H1 (cell line): ENCODE results near the gene COL6A2. TPM values are rescaled to one million over a fixed set of nuclear protein-coding genes. Genes with fewer than 3 reads are reported as not detected.

Source experiments
- ASH2L ChIP-seq: fragments of 200-600, 300-600 bp; sonication (generic); IDR thresholded peaks from one replicate; pipeline ENCODE4 v1.7.1; 2017; ENCODE audit warnings: low read length
- ATF3 ChIP-seq: IDR thresholded peaks from 2 replicates; pipeline ENCODE4 v1.6.1; 2011; ENCODE audit warnings: low read depth, mild to moderate bottlenecking, low read length; ENCODE audit not compliant: insufficient read depth
- CTCF ChIP-seq, 3 experiments: IDR thresholded peaks; 1 replicate in 2 of 3; 2 replicates in 1 of 3; pipeline versions ENCODE4 v1.5.1 to v1.6.1; 2011; ENCODE audit warnings: low read length in 3 of 3, mild to moderate bottlenecking in 3 of 3, inconsistent platforms in 2 of 3, low read depth in 1 of 3, moderate library complexity in 1 of 3; ENCODE audit not compliant: insufficient read depth in 1 of 3; ENCODE audit errors: control extremely low read depth in 1 of 3
- E2F6 ChIP-seq: IDR thresholded peaks from 2 replicates; pipeline ENCODE4 v1.6.1; 2012; ENCODE audit warnings: inconsistent platforms
- NANOG ChIP-seq: IDR thresholded peaks from 2 replicates; pipeline ENCODE4 v1.6.1; 2011; ENCODE audit warnings: low read length, low read depth, mild to moderate bottlenecking, inconsistent platforms; ENCODE audit not compliant: insufficient read depth, poor library complexity, severe bottlenecking
- SIRT6 ChIP-seq: IDR thresholded peaks from one replicate; pipeline ENCODE4 v1.7.1; 2012; ENCODE audit warnings: low read length, inconsistent platforms
- polyA plus RNA-seq, 7 experiments: library from polyadenylated mRNA; depleted of rRNA in 3 of 7; stranded (reverse) in 5 of 7; unstranded in 2 of 7; fragments of >200 nt in 5 of 7; fragments of 200-250 nt in 2 of 7; gene quantifications; 1 replicate in 5 of 7; 2 replicates in 1 of 7; 4 replicates in 1 of 7; pipeline versions ENCODE4 v1.2.1 to v1.2.3, GENCODE V29; 2011 to 2013; ENCODE audit warnings: missing spikeins in 2 of 7, mixed read lengths in 2 of 7
- total RNA-seq: library from RNA; stranded (reverse); fragmentation: NEBNext Ultra II Directional; extraction: Animal tissue kit (Norgen Biotek cat#: 25700); gene quantifications from 2 replicates; pipeline ENCODE4 v1.2.1, GENCODE V29; 2021

COL6A2 gene
- total and polyA plus RNA-seq, 2 of the 8 experiments (the other 6 are each of a cell fraction or from before 2014, with no cell fraction given), result 60.1 to 62.7 TPM

DNA sequence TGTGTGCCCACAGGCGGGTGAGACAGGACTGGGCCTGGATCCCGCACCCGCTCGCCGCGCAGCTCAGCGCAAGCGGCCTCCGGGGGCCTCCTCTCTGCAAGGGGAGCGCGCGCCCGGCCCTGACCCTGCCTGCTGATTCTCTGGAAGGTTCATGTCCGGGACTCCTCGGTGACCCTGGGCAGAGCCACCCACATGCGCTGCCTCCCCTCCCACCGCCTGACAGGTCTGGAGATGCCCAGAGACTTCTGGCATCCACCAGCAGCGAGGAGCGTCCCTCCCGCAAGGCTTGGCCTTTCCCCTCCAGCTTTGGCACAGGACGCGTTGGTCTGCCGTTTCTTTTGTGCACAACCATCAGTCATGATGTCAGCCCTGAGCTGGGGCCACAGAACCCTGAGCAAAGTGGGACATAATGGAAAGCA is 42.0 kb upstream of the COL6A2 start (continued):
- TF ChIP-seq ATF3, result no peak
- TF ChIP-seq NANOG, result no peak
- no peak for TF ChIP-seq ASH2L
- TF ChIP-seq CTCF (IDR thresholded peaks at IDR 0.05; ENCODE audit: control extremely low read depth in 1 of 3, insufficient read depth in 1 of 3, low read depth in 1 of 3, low read length in 3 of 3), result no peak
- no peak for TF ChIP-seq E2F6
- TF ChIP-seq SIRT6, result no peak
